ENCODE measurements around the gene COL4A2. TPM values are rescaled to one million over a fixed set of nuclear protein-coding genes. Genes with fewer than 3 reads are reported as not detected.

COL4A2 gene
- total and polyA plus RNA-seq, 4 donors: 8.0 to 45.2 (median 40.3) TPM

- TF ChIP-seq ZBTB33 (IDR thresholded peaks at IDR 0.05) (no peak), GABPA (IDR thresholded peaks at IDR 0.05 in 1 of 2, conservative IDR thresholded peaks at IDR 0.05 in 1 of 2) (no peak)
Observed at GRCh38 chr13:110528911-110529310, 221.8 kb downstream of the COL4A2 start (continued).

- peaks cover 30 to 77% (median 60%) of the 10 kb centered on the region in 4 donors for H3K4me1 ChIP-seq (ENCODE audit: control insufficient read depth in 4 of 4, insufficient read depth in 4 of 4, low read length in 3 of 4)
- WGBS: 54% methylated on average over 20 of the region's 23 CpGs
Observed at GRCh38 chr13:110529522-110530311, 222.6 kb downstream of the COL4A2 start.

GRCh38 chr13:110531100-110531499 lies 224.0 kb downstream of the COL4A2 start:
- H3K27me3 ChIP-seq (ENCODE audit: control insufficient read depth in 4 of 4, insufficient read depth in 4 of 4, low read length in 3 of 4): no peaks in the 10 kb centered on the region
- DNase-seq (ENCODE audit: low spot score): no peak
- H3K9ac ChIP-seq (ENCODE audit: low read depth in 1 of 2, low read length in 2 of 2): no peak overlapping the region
- 94% methylated on average over 7 of the region's 7 CpGs for WGBS
- H3K9me3 ChIP-seq (ENCODE audit: control insufficient read depth in 4 of 4, low read length in 3 of 4): no peaks in the 10 kb centered on the region
- peak overlapping the region; percentile 22 to 56 for H3K27ac ChIP-seq (ENCODE audit: low read depth in 1 of 2, low read length in 2 of 2)
- H3K36me3 ChIP-seq (ENCODE audit: control insufficient read depth in 4 of 4, insufficient read depth in 3 of 4, low read depth in 1 of 4, low read length in 3 of 4): peaks cover 0 to 6% (median 1%) of the 10 kb centered on the region in 4 donors
- H3K4me3 ChIP-seq (ENCODE audit: low read depth in 1 of 3, low read length in 3 of 3): no peak overlapping the region
- TF ChIP-seq NR2F2 (IDR thresholded peaks at IDR 0.05) (no peak), YY1 (IDR thresholded peaks at IDR 0.05) (no peak), REST (IDR thresholded peaks at IDR 0.05) (no peak), JUND (IDR thresholded peaks at IDR 0.05) (no peak), ATF3 (IDR thresholded peaks at IDR 0.05) (no peak), CTCF (IDR thresholded peaks at IDR 0.05; ENCODE audit: low read depth, low read length, missing input control) (no peak), EGR1 (IDR thresholded peaks at IDR 0.05; ENCODE audit: low read depth in 2 of 2) (no peak), FOXA2 (IDR thresholded peaks at IDR 0.05) (no peak), HNF4G (IDR thresholded peaks at IDR 0.05) (no peak)
- peaks cover 24 to 66% (median 51%) of the 10 kb centered on the region in 4 donors for H3K4me1 ChIP-seq (ENCODE audit: control insufficient read depth in 4 of 4, insufficient read depth in 4 of 4, low read length in 3 of 4)

More at GRCh38 chr13:110529522-110530311, 222.6 kb downstream of the COL4A2 start:
- TF ChIP-seq GABPA (IDR thresholded peaks at IDR 0.05 in 1 of 2, conservative IDR thresholded peaks at IDR 0.05 in 1 of 2) (no peak), RXRA (IDR thresholded peaks at IDR 0.05) (peak; percentile 35 to 36), SP1 (IDR thresholded peaks at IDR 0.05) (peak; percentile 16), FOXA1 (IDR thresholded peaks at IDR 0.05) (no peak), HNF4A (conservative IDR thresholded peaks at IDR 0.05) (peak; percentile 10 to 20), MAX (IDR thresholded peaks at IDR 0.05) (no peak)
- Histone ChIP-seq H3K27ac (ENCODE audit: low read depth in 1 of 2, low read length in 2 of 2) (peak overlapping the region; percentile 78 to 83), H3K9me3 (ENCODE audit: control insufficient read depth in 4 of 4, low read length in 3 of 4) (no peaks in the 10 kb centered on the region), H3K27me3 (ENCODE audit: control insufficient read depth in 4 of 4, insufficient read depth in 4 of 4, low read length in 3 of 4) (no peaks in the 10 kb centered on the region), H3K4me3 (ENCODE audit: low read depth in 1 of 3, low read length in 3 of 3) (no peak overlapping the region), H3K9ac (ENCODE audit: low read depth in 1 of 2, low read length in 2 of 2) (no peak overlapping the region), H3K36me3 (ENCODE audit: control insufficient read depth in 4 of 4, insufficient read depth in 3 of 4, low read depth in 1 of 4, low read length in 3 of 4) (peaks cover 0 to 3% (median 1%) of the 10 kb centered on the region in 4 donors)
- no peak for DNase-seq (ENCODE audit: low spot score)

All from liver (tissue), 9 donors.